Activated CD4-positive, CD25-positive, alpha-beta regulatory T cell (primary cell): ENCODE measurements around the gene ABCG8.

Experiments
- DNase-seq, 4 experiments: peaks; one replicate each; lab custom pipeline; 2025; lab: John Stamatoyannopoulos, UW

ABCG8 gene

DNA sequence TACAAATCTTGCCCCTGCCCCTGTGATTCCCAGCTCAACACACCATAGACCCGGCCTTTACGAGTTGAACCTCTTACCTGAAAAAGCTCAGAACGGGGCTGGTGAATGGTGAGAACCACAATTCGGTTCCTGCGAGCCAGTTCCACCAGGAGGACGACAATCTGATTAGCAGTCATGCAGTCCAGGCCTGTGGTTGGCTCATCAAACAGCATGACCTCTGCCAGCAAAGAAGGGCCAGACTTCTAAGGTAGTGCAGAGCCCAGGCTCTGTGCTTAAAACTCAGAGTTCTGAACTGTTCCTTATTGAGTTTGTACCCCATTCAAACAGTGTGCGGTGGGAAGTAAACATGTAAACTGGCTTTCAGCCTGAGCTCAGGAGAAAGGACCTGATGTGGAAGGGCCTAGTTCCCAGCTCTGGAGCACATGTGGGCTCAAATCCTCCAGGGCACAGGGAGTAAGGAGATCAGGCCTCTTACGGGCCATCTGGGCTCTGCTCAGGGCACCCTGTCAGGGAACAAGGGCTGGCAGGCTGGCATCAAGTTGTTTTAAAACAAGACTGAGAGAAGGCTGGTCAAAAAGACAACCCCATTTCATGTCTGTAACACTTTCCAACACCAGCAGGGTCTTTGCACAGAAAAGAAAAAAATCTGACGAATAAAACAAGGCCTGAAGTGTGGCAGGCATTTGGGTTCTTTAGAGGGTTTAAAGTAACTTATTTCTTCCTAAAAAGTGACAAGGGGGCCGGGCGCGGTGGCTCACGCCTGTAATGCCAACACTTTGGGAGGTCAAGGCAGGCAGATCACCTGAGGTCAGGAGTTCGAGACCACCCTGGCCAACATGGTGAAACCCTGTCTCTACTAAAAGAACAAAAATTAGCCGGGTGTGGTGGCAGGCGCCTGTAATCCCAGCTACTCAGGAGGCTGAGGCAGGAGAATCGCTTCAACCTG, 12.2 kb upstream of the ABCG8 start:
- DNase-seq: no peak

- no peak for DNase-seq
Observed at GRCh38 chr2:43831543-43832294, 7.1 kb upstream of the ABCG8 start.

DNA sequence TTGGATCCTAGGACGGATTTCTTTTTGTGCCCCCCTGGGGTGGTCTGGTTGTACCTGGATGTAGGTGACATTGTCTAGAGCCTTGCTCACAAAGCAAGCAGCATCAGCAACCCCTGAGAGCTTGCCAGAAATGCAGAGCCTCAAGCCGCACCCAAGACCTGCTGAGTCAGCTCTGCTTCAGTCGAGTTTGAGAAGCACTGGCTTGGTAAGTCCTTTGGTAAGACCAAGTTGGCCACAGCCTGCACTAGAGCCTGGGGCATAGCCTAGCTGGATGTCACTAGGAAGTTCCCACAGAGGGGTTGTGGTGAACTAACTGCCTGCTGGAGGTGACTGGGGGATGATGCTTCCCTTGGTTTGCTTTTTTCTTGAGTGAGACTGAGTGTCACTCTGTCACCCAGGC, 6.3 kb upstream of the ABCG8 start:
- no peak for DNase-seq

DNA sequence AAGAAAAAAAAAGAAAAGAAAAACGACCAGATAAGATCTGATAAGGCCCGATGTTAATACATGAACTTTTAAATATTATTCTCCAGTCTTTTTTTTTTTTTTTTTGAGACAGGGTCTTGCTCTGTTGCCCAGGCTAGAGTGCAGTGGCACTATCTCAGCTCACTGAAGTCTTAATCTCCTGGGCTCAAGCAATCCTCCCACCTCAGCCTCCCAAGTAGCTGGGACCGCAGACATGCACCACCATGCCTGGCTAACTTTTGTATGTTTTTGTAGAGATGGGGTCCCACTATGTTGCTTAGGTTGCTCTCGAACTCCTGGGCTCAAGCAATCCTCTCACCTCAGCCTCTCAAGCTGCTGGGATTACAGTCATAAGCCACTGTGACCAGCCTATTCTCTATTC, 1.7 kb upstream of the ABCG8 start:
- DNase-seq: no peak

GRCh38 chr2:43837831-43838559, 776 bp upstream of the ABCG8 start:
- DNase-seq: no peak

GRCh38 chr2:43839776-43840564, 1.2 kb downstream of the ABCG8 start:
- no peak for DNase-seq

DNA sequence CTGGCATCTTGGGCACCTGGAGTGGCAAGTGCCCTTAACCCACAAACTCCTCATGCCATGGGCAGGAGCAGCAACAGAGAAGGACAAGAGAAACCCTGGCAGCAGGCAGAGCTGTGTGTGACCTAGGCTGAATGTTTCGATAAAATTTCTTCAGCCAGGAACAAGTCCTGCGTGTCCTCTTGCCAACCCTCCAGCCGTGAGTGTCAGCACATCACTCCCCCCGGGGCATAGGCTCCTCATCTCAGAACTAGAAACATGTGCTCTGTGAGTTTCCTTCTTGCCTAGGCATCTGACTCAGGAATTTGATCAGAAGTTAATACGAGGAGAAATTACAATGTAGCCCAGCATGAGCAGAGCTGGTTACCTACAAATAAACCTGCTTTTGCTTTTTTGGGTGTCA, 2.2 kb downstream of the ABCG8 start:
- DNase-seq: no peak

DNA sequence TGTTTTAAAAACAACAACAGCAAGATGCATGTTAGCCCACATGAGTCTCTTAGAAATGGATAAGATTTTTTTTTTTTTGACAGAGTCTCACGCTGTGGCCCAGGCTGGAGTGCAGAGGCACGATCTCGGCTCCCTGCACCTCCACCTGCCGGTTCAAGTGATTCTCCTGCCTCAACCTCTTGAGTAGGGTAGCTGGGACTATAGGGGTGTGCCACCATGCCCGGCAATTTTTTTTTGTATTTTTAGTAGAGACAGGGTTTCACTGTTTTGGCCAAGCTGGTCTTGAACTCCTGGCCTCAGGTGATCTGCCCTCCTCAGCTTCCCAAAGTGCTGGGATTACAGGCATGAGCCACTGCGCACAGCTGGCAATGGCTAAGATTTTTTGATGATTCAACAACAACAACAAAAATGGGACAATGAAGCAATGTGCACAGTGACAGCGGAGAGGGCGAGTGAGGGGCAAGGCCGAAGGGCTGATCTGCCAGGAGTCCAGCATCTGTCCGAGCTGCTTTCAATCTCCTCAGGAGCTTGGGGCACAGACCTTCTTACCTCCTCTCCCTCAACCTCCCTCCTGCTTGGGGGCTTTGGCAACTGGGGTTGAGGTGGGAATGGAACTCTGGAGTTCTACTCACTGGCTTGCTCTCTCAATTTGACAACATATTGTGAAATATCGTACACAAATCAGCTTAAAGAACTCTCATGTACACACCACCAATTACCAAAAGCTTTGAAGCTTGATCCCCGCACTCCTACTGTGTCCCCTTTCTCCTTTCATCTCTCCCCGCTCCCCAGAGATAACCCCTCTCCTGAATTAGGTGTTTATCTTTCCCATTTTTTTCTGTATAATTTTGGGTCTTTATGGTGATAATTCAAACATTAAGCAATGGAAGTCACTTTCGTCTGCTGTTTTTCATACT, 3.4 kb downstream of the ABCG8 start:
- no peak for DNase-seq

DNA sequence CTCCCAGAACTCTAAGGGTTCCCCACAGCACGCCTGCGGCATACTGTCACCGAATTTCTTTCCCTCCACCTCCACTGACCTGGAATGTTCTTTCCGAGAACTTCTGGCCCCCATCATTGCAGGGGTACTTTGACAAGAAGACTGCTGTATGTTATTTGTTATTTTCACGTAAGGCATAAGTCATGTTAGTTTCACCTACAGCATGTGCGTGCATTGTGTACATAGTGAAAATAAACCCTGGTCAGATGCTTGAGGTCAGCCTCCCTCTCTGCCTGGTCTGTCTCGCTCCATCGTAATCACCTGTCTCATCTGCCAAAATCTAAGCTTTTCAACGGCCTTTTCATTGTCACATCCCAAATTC, 4.1 kb downstream of the ABCG8 start:
- DNase-seq: no peak

GRCh38 chr2:43845181-43845580, 6.4 kb downstream of the ABCG8 start:
- DNase-seq: no peak

DNA sequence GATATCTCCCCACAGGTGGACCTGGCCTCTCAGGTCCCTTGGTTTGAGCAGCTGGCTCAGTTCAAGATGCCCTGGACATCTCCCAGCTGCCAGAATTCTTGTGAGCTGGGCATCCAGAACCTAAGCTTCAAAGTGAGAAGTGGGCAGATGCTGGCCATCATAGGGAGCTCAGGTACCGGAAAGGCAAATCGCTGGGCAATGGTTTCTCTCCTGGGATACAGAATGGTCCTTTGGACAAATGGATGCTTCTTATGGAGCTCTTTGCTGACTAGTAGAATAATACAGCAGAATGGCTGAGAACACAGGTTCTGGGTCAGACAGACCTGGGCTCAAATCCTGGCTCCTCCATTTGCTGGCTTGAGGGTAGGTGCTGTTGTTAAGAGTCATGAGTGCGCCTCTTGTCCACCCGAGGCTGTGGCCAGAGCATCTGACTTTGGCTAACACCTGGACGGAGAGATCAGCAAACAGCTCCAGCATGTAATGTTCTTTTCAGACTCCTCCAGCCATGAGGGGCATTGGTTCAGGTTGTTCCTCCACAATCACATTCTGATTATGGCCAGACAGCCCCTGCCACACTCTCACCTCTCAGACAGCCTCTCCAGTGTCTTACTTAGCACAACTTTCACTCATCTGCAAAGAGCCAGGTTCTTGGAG, 7.5 kb downstream of the ABCG8 start:
- DNase-seq: no peak

- no peak for DNase-seq
Observed at GRCh38 chr2:43848214-43848613, 9.4 kb downstream of the ABCG8 start.

- no peak for DNase-seq
Observed at GRCh38 chr2:43851011-43851980, 12.5 kb downstream of the ABCG8 start.

GRCh38 chr2:43852196-43852730, 13.5 kb downstream of the ABCG8 start:
- no peak for DNase-seq

DNA sequence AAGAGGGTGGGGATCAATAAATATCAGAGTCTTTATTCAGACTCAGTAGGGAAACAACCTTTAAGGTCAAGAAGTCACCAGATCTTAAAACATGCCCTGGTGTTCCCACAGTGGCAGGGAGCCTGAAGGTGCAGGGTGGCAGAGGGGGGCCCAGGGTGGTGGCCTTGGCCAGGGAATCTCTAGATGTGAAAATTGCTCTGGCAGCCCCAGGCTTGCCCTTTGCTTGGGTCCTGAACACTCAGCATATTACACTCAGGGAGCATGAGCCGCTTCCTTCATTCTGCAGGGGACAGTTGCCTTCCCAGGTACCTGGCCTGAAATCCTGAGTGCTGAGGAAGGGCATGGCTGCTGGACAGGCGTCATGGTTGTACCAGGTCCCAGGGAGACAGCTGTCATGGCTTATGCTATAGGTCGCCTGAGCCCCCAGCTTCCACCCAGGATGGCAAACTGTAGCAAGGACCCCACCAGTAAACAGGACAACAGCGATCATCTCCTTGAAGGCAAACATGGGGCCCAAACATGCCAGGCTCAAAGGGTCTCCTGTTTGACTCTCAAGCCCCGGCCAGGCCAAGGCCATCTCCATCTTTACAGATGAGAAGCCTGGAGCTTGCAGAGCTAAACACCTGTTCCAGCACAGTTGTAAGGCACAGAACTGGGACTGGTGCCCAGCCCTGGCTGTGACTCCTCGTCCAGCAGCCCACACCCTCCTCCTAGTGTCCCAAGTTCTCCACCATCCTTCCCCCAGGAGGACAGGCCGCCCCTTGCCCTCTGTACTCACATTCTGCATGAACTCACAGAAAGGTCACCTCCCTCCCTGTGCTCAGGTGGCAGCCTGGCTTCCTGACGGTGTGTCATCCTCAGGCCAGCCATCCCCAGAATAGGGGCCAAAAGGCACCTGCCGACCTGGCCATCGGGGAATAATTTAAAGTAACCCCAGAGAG, 14.6 kb downstream of the ABCG8 start:
- no peak for DNase-seq

- no peak for DNase-seq
Observed at GRCh38 chr2:43854671-43855070, 15.9 kb downstream of the ABCG8 start.

DNA sequence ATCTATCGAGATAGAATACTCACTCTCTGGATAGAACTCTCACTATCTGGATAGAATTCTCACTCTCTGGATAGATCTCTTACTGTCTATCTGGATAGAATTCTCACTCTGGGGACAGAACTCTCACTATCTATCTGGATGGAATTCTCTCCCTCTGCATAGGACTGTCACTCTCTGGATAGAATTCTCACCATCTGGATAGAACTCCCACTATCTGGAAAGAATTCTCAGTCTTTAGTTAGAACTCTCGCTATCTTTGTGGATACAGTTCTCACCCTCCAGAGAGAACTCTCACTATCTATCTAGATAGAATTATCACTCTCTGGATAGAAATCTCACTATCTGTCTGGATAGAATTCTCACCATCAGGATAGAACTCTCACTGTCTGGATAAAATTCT, 16.5 kb downstream of the ABCG8 start:
- DNase-seq: no peak

GRCh38 chr2:43872151-43872550, 33.4 kb downstream of the ABCG8 start:
- no peak for DNase-seq
